Trophoblast cell (in vitro differentiated cells and primary cell): Measurements from ENCODE around the gene CADM2.
"Not testable (repeated sequence)": the region's sequence is repeated elsewhere in the genome, so short reads cannot be mapped to it uniquely, and the experiment has no call there.

Experiments
- DNase-seq, 2 donors: peaks; one replicate each; pipeline ENCODE4 v3.0.0-alpha.2; 2016
- H2AFZ ChIP-seq: 2 replicates; pipeline ENCODE4 v1.6.1; 2013; ENCODE audit warnings: low read length, moderate library complexity, mild to moderate bottlenecking; ENCODE audit not compliant: insufficient read depth, poor library complexity
- H2AK5ac ChIP-seq: 2 replicates; pipeline ENCODE4 v1.6.1; 2013; ENCODE audit warnings: mild to moderate bottlenecking, low read length
- H2BK120ac ChIP-seq: 2 replicates; pipeline ENCODE4 v1.6.1; 2013; ENCODE audit warnings: low read length, mild to moderate bottlenecking, moderate library complexity; ENCODE audit not compliant: insufficient read depth, poor library complexity
- H2BK12ac ChIP-seq: 2 replicates; pipeline ENCODE4 v1.6.1; 2013; ENCODE audit warnings: mild to moderate bottlenecking, low read length, moderate library complexity
- H2BK5ac ChIP-seq: 2 replicates; pipeline ENCODE4 v1.6.1; 2013; ENCODE audit warnings: low read length, low read depth, moderate library complexity, mild to moderate bottlenecking; ENCODE audit not compliant: poor library complexity
- H3K14ac ChIP-seq: 2 replicates; pipeline ENCODE4 v1.6.1; 2013; ENCODE audit warnings: mild to moderate bottlenecking, low read length
- H3K18ac ChIP-seq: 2 replicates; pipeline ENCODE4 v1.6.1; 2013; ENCODE audit warnings: mild to moderate bottlenecking, low read length
- H3K23ac ChIP-seq: 2 replicates; pipeline ENCODE4 v1.6.1; 2013; ENCODE audit warnings: low read length
- H3K27ac ChIP-seq: 2 replicates; pipeline ENCODE4 v1.5.1; 2013; ENCODE audit warnings: low read depth, mild to moderate bottlenecking, inconsistent platforms, low read length, moderate library complexity
- H3K27me3 ChIP-seq: 2 replicates; pipeline ENCODE4 v1.6.1; 2013; ENCODE audit warnings: inconsistent platforms, mild to moderate bottlenecking, low read length, moderate library complexity; ENCODE audit not compliant: insufficient read depth
- H3K36me3 ChIP-seq, 2 experiments: 1 replicate in 1 of 2; 2 replicates in 1 of 2; pipeline ENCODE4 v1.6.1; 2013; ENCODE audit warnings: low read length in 2 of 2, mild to moderate bottlenecking in 2 of 2, moderate library complexity in 1 of 2; ENCODE audit not compliant: insufficient read depth in 2 of 2, control insufficient read depth in 1 of 2
- H3K4ac ChIP-seq: 2 replicates; pipeline ENCODE4 v1.6.1; 2013; ENCODE audit warnings: low read depth, mild to moderate bottlenecking, low read length, moderate library complexity
- H3K4me1 ChIP-seq, 2 experiments: 1 replicate in 1 of 2; 2 replicates in 1 of 2; pipeline ENCODE4 v1.6.1; 2013; ENCODE audit warnings: low read length in 2 of 2, mild to moderate bottlenecking in 2 of 2, moderate library complexity in 1 of 2; ENCODE audit not compliant: insufficient read depth in 2 of 2, control insufficient read depth in 1 of 2
- H3K4me2 ChIP-seq: 2 replicates; pipeline ENCODE4 v1.6.1; 2013; ENCODE audit warnings: inconsistent platforms, mild to moderate bottlenecking, low read length, moderate library complexity
- H3K4me3 ChIP-seq: 2 replicates; pipeline ENCODE4 v1.5.1; 2013; ENCODE audit warnings: mild to moderate bottlenecking, low read depth, low read length, inconsistent platforms
- H3K79me1 ChIP-seq: one replicate; pipeline ENCODE4 v1.6.1; 2013; ENCODE audit warnings: low read length
- H3K79me2 ChIP-seq: 2 replicates; pipeline ENCODE4 v1.6.1; 2013; ENCODE audit warnings: low read length, mild to moderate bottlenecking; ENCODE audit not compliant: control insufficient read depth, insufficient read depth, poor library complexity
- H3K9ac ChIP-seq: 2 replicates; pipeline ENCODE4 v1.6.1; 2013; ENCODE audit warnings: mild to moderate bottlenecking, low read length
- H3K9me3 ChIP-seq: 2 replicates; pipeline ENCODE4 v1.6.1; 2013; ENCODE audit warnings: low read depth, mild to moderate bottlenecking, control low read depth, inconsistent platforms, low read length; ENCODE audit not compliant: insufficient read depth
- H4K12ac ChIP-seq: 2 replicates; pipeline ENCODE4 v1.6.1; 2013; ENCODE audit warnings: low read depth, mild to moderate bottlenecking, low read length, moderate library complexity
- H4K8ac ChIP-seq: 2 replicates; pipeline ENCODE4 v1.6.1; 2013; ENCODE audit warnings: low read depth, mild to moderate bottlenecking, low read length, moderate library complexity
- H4K91ac ChIP-seq: one replicate; pipeline ENCODE4 v1.6.1; 2013; ENCODE audit warnings: low read depth, mild to moderate bottlenecking, low read length, moderate library complexity
- WGBS: extraction: QIAGEN DNeasy Blood & Tissue Kit; methylation state at CpG from one replicate; pipeline ENCODE4 v1.1.7; 2013; ENCODE audit warnings: missing lambda C conversion rate; ENCODE audit not compliant: insufficient read length, insufficient coverage; ENCODE audit errors: extremely low coverage; 5-methylcytosine and 5-hydroxymethylcytosine counted together

Gene CADM2

GRCh38 chr3:85504129-85504784 lies 545.5 kb downstream of the CADM2 start:
- not testable (repeated sequence) for H2AK5ac ChIP-seq, H3K4me1 ChIP-seq, H2BK5ac ChIP-seq, H3K27ac ChIP-seq, H3K4me3 ChIP-seq, H4K12ac ChIP-seq, H4K91ac ChIP-seq, H3K27me3 ChIP-seq, H3K79me1 ChIP-seq, H3K4ac ChIP-seq, H3K23ac ChIP-seq, H2BK120ac ChIP-seq, H3K9ac ChIP-seq, H3K18ac ChIP-seq, H3K9me3 ChIP-seq, H3K79me2 ChIP-seq, H2AFZ ChIP-seq, H2BK12ac ChIP-seq, H3K4me2 ChIP-seq, H3K36me3 ChIP-seq, H3K14ac ChIP-seq, H4K8ac ChIP-seq
- peak; percentile 5 to 35 for DNase-seq
- WGBS = no CpG with 5 or more reads among the region's 33 CpGs

GRCh38 chr3:85504785-85505511 lies 546.2 kb downstream of the CADM2 start:
- not testable (repeated sequence) for H3K23ac ChIP-seq, H4K12ac ChIP-seq, H2AK5ac ChIP-seq, H2BK12ac ChIP-seq, H3K9me3 ChIP-seq, H3K18ac ChIP-seq, H3K79me2 ChIP-seq, H3K79me1 ChIP-seq, H3K9ac ChIP-seq, H3K4me3 ChIP-seq, H3K36me3 ChIP-seq, H2BK120ac ChIP-seq, H3K4ac ChIP-seq, H3K27me3 ChIP-seq, H3K14ac ChIP-seq, H4K8ac ChIP-seq, H4K91ac ChIP-seq, H3K4me2 ChIP-seq, H3K4me1 ChIP-seq, H2BK5ac ChIP-seq, H2AFZ ChIP-seq, DNase-seq, H3K27ac ChIP-seq
- no CpG with 5 or more reads among the region's 41 CpGs for WGBS

- not testable (repeated sequence) for H3K36me3 ChIP-seq, H3K4me2 ChIP-seq, H2AFZ ChIP-seq, H4K12ac ChIP-seq, H3K14ac ChIP-seq, H2BK12ac ChIP-seq, H3K9me3 ChIP-seq, H3K18ac ChIP-seq, H3K23ac ChIP-seq, H3K79me1 ChIP-seq, H3K4me1 ChIP-seq, H2BK5ac ChIP-seq, H2BK120ac ChIP-seq, H4K8ac ChIP-seq, H3K27ac ChIP-seq, H3K79me2 ChIP-seq, H2AK5ac ChIP-seq, H3K27me3 ChIP-seq, DNase-seq, H4K91ac ChIP-seq, H3K4ac ChIP-seq, H3K4me3 ChIP-seq, H3K9ac ChIP-seq
- WGBS = no CpG with 5 or more reads among the region's 5 CpGs
Measured at GRCh38 chr3:85507052-85507451, 548.3 kb downstream of the CADM2 start.

- no peak overlapping the region for H3K9ac ChIP-seq
- no peaks in the 10 kb centered on the region for H3K36me3 ChIP-seq
- H3K79me1 ChIP-seq = no peaks in the 10 kb centered on the region
- H3K27me3 ChIP-seq = no peaks in the 10 kb centered on the region
- H3K14ac ChIP-seq = no peak overlapping the region
- H3K9me3 ChIP-seq = no peaks in the 10 kb centered on the region
- no peak overlapping the region for H3K18ac ChIP-seq
- no peak overlapping the region for H2AK5ac ChIP-seq
- WGBS = no CpG with 5 or more reads among the region's 2 CpGs
- no peak overlapping the region for H2BK5ac ChIP-seq
- no peak overlapping the region for H2BK12ac ChIP-seq
- no peak overlapping the region for H3K27ac ChIP-seq
- no peak overlapping the region for H4K12ac ChIP-seq
- no peak overlapping the region for H3K4me2 ChIP-seq
- H3K23ac ChIP-seq = no peak overlapping the region
- no peak overlapping the region for H4K91ac ChIP-seq
- H2AFZ ChIP-seq = no peak overlapping the region
- H3K4ac ChIP-seq = no peak overlapping the region
- H2BK120ac ChIP-seq = no peak overlapping the region
- no peak for DNase-seq
- H3K79me2 ChIP-seq = no peaks in the 10 kb centered on the region
- no peak overlapping the region for H3K4me3 ChIP-seq
- H4K8ac ChIP-seq = no peak overlapping the region
- no peaks in the 10 kb centered on the region for H3K4me1 ChIP-seq
Measured at GRCh38 chr3:85508659-85509058, 549.9 kb downstream of the CADM2 start.
